Frontal cortex (tissue), 4 donors: ENCODE data around the gene ZBTB8OS. TPM values are rescaled to one million over a fixed set of nuclear protein-coding genes. Genes with fewer than 3 reads are reported as not detected.

Source experiments
- DNase-seq, 2 donors: peaks; one replicate each; pipeline ENCODE4 v3.0.0; 2012; ENCODE audit warnings: low spot score in 2 of 2
- FAIRE-seq: peaks from 2 replicates; lab custom pipeline; 2012; peaks lifted over from hg19 to GRCh38; lab: Jason Lieb, UNC
- small RNA-seq: library from RNA; depleted of rRNA; stranded (forward); fragments of <200 nt; gene quantifications from one replicate; pipeline ENCODE3, GENCODE V24; 2014
- total RNA-seq: library from RNA; depleted of rRNA; stranded (reverse); fragments of >200 nt; gene quantifications from one replicate; pipeline ENCODE4 v1.2.3, GENCODE V29; 2014
- donor health status: control.
- donor health status: control.
- donor health status: control.

The ZBTB8OS gene
- total RNA-seq, 1 donor from 2014 or later = 22.4 TPM

DNA sequence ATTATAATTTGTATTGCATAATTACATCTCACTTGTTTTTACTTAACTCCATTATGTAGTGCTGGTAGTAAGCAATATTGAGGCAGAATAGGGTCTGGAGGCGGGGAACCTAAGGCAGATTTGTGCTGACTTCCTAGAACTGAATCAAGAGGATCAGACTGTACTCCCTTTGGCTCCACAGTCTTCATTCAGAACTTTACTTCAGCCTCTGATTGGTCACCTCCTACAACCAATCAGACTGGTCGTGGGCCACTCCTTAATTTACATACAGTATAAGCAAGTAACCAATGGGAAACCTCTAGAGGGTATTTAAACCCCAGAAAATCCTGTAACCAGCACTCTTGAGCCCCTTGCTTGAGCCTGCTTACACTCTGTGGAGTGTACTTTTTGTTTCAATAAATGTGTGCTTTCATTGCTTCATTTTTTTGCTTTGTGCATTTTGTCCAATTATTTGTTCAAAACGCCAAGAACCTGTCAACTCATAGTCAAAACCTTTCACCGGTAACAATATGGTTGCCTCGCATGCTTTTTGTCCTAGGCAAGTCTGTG lies 31.6 kb downstream of the ZBTB8OS start:
- FAIRE-seq (no peak), DNase-seq (no peak)

DNA sequence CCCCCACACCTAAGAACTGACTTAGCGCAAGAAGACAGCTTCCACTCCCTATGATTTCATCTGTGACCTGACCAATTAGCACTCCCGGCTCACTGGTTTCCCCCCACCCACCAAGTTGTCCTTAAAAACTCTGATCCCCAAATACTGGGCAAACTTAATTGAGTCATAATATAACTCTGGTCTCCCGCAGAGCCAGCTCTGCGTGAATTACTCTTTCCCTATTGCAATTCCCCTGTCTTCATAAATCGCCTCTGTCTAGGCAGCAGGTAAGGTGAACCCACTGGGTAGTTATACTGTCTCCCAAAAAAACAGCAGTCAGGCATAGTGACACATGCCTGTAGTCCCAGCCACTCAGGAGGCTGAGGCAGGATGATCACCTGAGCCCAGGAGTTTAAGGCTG lies 36.9 kb downstream of the ZBTB8OS start:
- FAIRE-seq (no peak), DNase-seq (no peak)

DNA sequence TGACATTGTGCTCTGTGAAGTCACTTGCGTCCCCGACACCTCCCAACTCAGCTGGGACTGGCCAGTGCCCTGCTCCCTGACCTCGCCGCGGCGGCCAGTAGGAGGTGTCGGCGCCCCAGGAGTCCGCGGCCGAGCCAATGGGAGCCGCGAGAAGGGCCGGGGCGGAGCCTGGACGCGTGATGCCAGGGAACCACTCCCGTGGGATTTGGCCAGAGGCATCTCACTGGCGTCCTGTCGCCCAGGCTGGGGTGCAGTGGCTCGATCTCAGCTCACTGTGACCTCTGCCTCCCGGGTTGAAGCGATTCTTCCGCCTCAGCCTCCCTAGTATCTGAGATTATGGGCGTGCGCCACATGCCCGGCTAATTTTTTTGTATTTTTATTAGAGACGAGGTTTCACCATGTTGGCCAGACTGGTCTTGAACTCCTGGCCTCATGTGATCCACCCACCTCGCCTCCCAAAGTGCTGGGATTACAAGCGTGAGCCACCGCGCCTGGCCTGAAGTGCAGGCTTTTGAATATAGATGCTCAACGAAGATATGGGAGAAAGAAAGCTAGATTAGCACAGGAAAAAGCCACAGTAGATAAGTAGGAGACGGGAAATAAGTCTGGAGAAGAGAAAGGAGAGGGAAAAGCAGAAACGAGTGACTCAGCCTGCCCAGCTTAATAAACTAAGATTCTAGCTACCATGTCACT lies 38.0 kb downstream of the ZBTB8OS start:
- peak; percentile 72 to 90 for DNase-seq
- no peak for FAIRE-seq

DNA sequence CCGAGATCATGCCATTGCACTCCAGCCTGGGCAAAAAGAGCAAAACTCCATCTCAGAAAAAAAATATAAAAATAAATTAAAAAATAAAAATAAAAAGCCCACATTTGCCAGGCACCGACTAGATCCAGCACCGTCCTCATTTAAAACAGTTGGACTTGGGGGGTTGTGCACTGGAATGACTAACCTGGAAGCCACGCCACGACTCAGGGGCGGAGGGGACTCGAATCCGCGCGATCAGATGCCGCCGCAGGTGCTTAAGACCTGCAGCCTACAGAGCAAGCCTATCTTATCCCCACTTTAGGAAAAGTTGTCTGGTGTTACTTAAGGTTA lies 38.5 kb downstream of the ZBTB8OS start:
- no peak for FAIRE-seq
- DNase-seq = no peak

DNA sequence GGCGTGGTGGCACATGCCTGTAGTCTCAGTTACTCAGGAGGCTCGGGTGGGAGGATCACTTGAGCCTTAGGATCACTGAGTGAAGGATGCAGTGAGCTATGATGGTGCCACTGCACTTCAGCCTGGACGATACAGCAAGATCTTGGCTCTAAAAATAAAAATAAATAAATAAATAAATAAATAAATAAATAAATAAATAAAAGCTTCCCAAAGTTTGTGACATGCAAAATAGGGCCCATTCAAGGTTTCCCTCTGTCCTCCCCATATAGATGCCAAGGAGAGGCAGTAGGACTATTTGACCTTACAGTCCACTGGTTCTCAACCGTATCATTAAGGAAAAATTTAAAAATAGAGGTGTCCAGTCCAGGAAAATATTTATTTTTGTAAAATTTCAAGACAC lies 41.2 kb downstream of the ZBTB8OS start:
- FAIRE-seq (no peak), DNase-seq (no peak)

DNA sequence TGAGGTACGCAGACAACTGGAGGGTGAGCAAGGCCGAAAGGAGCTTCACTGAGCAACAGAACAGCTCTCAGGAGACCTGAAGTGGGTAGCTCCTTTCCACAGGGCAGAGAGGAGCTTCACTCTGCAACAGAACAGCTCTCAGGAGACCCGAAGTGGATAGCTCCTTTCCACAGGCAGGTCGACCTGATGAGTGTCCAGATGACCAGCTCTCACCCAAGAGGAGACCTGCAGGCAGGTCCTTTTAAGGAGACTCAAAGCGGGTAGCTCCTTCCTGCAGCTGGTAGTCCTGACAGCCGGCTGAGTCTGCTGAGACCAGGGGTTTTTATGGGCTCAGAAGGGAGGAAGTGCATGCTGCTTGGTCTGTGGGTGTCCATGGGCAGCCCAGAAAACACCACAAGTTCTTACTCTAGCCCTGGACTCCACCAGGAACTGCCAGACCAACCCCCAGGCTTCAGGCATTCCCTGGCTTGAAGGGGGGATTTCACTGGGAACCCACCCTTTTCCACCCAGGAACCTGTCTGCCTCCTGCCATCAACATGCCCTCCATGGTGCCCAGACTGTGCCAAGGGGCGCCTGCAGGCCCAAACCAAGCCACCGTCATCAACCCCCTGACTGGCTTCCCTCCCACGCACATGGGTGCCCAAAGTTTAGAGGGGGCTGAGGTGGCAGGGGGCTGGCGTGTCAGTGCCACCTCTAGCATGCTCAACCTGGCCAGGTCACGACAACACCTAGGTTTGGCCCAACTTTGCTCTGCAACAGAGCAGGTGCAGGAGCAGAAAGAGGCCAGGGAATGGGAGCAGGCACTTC lies 43.6 kb downstream of the ZBTB8OS start:
- no peak for DNase-seq
- FAIRE-seq = no peak

DNA sequence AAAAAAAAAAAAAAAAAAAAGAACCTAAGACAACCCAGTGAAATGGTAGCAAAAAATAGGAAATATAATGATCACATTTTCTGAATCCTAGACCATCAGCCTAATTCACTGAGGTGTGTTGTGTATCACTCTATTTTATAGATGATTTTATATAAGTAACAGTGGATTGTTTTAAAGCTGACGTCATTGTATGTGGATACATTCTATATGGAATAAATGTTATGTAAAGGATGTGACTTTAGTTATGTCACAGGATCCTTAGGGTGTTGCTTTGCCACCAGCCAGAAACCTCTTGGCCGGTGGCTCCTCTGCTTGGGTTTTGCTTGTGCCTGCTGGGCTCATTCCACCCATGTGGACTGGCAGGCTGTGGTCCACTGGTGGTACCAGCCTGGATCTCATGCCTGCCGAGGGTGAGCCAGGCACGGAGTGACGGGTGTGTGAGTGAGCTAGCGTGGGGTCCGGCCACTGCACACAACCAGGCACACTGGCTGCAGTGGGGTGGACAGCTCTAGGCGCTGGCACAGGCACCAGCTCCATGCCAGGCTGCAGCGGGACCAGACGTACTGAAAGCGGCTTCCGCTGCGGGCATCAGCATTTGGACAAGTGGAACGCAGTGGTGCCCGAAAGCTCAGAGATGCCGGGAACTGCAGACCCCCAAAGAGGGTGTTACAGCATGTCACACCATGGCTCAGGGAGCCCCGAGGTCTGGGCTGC lies 44.5 kb downstream of the ZBTB8OS start:
- DNase-seq = no peak
- FAIRE-seq = no peak

DNA sequence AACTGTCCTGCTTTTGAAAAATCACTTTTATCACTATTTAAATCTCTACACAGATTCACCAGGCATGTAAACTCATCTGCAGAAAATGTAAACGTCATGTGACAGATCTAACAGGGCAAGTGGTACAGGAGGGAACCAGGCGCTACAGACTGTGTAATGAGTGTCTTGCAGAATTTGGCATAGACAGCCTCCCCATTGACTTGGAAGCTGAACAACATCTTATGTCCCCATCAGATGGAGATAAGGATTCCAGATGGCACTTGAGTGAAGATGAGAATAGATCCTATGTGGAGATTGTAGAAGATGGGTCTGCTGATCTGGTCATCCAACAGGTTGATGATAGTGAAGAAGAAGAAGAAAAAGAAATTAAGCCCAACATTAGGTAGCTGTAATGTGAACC lies 50.3 kb downstream of the ZBTB8OS start:
- FAIRE-seq (no peak), DNase-seq (no peak)

DNA sequence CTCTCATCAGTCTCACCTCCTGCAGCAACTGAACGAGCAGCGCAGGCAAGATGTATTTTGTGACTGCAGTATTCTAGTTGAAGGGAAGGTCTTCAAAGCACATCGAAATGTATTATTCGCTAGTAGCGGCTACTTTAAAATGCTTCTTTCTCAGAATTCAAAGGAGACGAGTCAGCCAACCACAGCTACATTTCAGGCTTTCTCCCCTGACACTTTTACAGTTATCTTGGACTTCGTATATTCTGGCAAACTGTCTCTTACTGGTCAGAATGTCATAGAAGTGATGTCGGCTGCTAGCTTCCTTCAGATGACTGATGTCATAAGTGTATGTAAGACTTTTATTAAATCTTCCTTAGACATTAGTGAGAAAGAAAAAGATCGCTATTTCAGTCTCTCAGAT lies 57.4 kb downstream of the ZBTB8OS start:
- DNase-seq = no peak
- FAIRE-seq = no peak

DNA sequence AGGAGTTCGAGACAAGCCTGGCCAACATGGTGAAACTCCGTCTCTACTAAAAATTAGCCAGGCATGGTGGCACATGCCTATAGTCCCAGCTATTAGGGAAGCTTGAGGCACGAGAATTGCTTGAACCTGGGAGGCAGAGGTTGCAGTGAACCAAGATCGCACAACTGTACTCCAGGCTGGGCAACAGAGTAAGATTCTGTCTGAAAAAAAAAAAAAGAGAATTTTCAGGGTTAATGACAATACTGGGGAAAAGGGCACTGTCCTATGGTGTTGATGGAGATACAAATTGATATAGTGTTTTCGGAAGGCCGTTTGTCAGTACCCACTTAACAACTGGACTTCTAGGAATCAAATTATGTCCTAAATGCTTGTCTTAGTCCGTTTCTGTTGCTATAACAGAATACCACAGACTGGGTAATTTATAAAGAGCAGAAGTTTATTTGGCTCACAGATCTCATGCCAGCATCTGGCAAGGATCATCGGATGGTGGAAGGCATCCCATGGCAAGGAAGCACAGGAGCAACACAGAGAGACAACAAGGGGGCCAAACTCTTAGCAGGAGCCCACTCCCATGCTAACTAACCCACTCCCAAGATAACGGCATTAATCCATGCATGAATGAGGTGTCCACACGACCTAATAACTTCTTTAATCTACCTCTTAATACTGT lies 69.9 kb downstream of the ZBTB8OS start:
- FAIRE-seq (no peak), DNase-seq (no peak)

Small RNA genes within 50 kb of the gene (small RNA-seq; reads per million reads assigned to genes)
- not detected for gene RF00019

Other genes starting within 250 kb of the ZBTB8OS start
- 15.9 TPM for gene ZBTB8B, start 185.5 kb downstream of the ZBTB8OS start, total RNA-seq
- 43.2 TPM for gene ZBTB8A, start 111.1 kb downstream of the ZBTB8OS start, total RNA-seq
- 191 TPM for gene RBBP4, start 658 bp upstream of the ZBTB8OS start, total RNA-seq
- gene SYNC, start 52.2 kb upstream of the ZBTB8OS start, total RNA-seq = 3.7 TPM
- 42.4 TPM for gene YARS1, start 166.8 kb upstream of the ZBTB8OS start, total RNA-seq
- gene S100PBP, start 167.1 kb upstream of the ZBTB8OS start, total RNA-seq = 42.4 TPM
- gene FNDC5, start 220.4 kb upstream of the ZBTB8OS start, total RNA-seq = 15.5 TPM
- gene HPCA, start 235.9 kb upstream of the ZBTB8OS start, total RNA-seq = 21.6 TPM